ENCODE results near the gene DDX17. TPM values are rescaled to one million over a fixed set of nuclear protein-coding genes. Genes with fewer than 3 reads are reported as not detected.

Gene DDX17
- polyA plus RNA-seq, 1 donor (not counting 4 experiments of a cell fraction or from before 2014, with no cell fraction given) = 270 TPM

DNA sequence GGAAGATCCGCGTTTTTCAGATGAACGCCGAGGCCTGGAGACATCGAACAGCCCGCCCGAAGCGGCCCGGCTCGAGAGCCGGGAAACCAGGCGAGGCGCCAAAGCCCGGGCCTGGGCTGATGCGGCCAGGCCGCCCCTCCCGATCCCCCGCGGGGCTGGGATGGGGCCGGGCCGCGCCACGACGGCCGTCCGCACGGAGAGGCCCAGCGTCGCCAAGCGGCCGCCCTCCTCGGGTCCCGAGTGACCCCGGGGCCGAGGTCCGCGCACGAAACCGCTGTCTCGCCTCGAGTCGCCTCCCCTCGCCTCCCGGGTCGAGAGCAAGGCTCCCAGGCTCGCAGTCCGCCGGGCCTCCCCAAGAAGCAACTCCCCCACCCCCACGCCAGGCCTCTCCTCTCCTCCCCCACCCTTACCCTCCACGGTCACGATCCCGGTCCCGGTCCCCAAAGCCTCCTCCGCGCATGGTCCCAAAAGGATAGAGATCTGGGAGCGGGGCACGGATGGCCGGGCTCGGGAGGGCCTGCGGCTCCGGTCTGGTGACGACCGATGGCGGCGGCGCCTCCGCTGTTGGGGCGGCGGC, 482 bp downstream of the DDX17 start:
- peak overlapping the region; percentile 85 for H2AFZ ChIP-seq (ENCODE audit: control insufficient read depth, low read length)

DNA sequence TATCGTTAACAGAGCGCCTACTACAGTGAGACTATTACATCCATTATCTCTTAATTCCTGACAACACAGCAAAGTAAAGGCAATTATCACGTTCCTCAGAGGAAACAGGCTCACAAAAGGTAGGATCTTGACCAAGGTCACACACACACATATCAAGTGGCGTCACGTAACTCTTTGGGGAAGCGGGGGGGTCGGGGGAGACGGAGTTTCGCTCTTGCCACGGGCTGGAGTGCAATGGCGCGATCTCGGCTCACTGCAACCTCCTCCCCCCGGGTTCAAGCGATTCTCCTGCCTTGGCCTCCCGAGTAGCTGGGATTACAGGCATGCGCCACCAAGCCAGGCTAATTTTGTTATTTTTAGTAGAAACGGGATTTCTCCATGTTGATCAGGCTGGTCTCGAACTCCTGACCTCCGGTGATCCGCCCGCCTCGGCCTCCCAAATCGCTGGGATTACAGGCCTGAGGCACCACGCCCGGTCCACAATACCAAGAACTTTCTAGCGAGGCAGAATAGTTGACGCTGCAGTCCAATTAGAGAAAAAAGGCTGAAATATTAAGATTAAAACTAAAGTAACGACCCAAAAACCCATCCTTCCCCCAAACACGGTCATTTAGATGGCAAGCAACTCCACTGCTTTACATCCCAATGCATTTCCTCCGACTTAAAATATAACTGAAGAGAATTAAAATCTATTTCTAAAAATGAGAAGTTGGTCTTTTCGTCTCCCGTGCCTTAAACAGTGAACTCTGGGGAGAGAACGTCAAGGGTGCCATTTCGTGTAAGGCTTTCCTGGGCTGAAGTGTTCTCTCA, 1.2 kb downstream of the DDX17 start:
- Histone ChIP-seq H3K4me1 (ENCODE audit: control insufficient read depth, extremely low read depth, insufficient read depth, low read length) (peaks cover 21% of the 10 kb centered on the region), H3K27me3 (ENCODE audit: control insufficient read depth, extremely low read depth, insufficient read depth, low read length) (no peaks in the 10 kb centered on the region), H4K20me1 (ENCODE audit: control insufficient read depth, extremely low read depth, insufficient read depth, low read length) (peaks cover 33% of the 10 kb centered on the region), H3K9ac (ENCODE audit: control insufficient read depth, extremely low read depth, insufficient read depth, low read length) (peak overlapping the region; percentile 99), H3K36me3 (ENCODE audit: control insufficient read depth in 2 of 2, extremely low read depth in 1 of 2, insufficient read depth in 2 of 2, low read length in 2 of 2) (peaks cover 6 to 19% of the 10 kb centered on the region in 2 experiments), H3K9me3 (ENCODE audit: control insufficient read depth, low read depth, low read length) (no peaks in the 10 kb centered on the region), H3K9me1 (ENCODE audit: control insufficient read depth, extremely low read depth, insufficient read depth, low read length) (peaks cover 3% of the 10 kb centered on the region), H3K79me2 (ENCODE audit: control insufficient read depth, insufficient read depth, low read length) (peaks cover 58% of the 10 kb centered on the region), H3K27ac (ENCODE audit: control insufficient read depth, insufficient read depth, low read length) (peak overlapping the region; percentile 98), H3K4me3 (ENCODE audit: control insufficient read depth in 2 of 3, extremely low read depth in 1 of 3, insufficient read depth in 2 of 3, low read depth in 1 of 3, low read length in 3 of 3) (peak overlapping the region; percentile 87 to 92 (median 92)), H2AFZ (ENCODE audit: control insufficient read depth, low read length) (no peak overlapping the region), H3K4me2 (ENCODE audit: control insufficient read depth, extremely low read depth, insufficient read depth, low read depth, low read length) (peak overlapping the region; percentile 98)
- TF ChIP-seq, protein P1, sequence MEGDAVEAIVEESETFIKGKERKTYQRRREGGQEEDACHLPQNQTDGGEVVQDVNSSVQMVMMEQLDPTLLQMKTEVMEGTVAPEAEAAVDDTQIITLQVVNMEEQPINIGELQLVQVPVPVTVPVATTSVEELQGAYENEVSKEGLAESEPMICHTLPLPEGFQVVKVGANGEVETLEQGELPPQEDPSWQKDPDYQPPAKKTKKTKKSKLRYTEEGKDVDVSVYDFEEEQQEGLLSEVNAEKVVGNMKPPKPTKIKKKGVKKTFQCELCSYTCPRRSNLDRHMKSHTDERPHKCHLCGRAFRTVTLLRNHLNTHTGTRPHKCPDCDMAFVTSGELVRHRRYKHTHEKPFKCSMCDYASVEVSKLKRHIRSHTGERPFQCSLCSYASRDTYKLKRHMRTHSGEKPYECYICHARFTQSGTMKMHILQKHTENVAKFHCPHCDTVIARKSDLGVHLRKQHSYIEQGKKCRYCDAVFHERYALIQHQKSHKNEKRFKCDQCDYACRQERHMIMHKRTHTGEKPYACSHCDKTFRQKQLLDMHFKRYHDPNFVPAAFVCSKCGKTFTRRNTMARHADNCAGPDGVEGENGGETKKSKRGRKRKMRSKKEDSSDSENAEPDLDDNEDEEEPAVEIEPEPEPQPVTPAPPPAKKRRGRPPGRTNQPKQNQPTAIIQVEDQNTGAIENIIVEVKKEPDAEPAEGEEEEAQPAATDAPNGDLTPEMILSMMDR (optimal IDR thresholded peaks at IDR 0.05 in 1 of 3, IDR thresholded peaks at IDR 0.05 in 1 of 3, conservative IDR thresholded peaks at IDR 0.05 in 1 of 3; ENCODE audit: extremely low read depth in 1 of 3, insufficient read depth in 2 of 3, low read length in 3 of 3) = no peak
- no peak for TF ChIP-seq EZH2 (IDR thresholded peaks at IDR 0.05; ENCODE audit: low read length)
- DNase-seq (ENCODE audit: low read depth, low spot score) (no peak), FAIRE-seq (no peak)
- dilution Hi-C loops (cut with MboI; ENCODE audit: extremely low pct_ligation_motif_present, low sequenced_read_pairs) = no loop called here

More for the DNA sequence above, 482 bp downstream of the DDX17 start:
- no peaks in the 10 kb centered on the region for H3K27me3 ChIP-seq (ENCODE audit: control insufficient read depth, extremely low read depth, insufficient read depth, low read length)
- peaks cover 4 to 15% of the 10 kb centered on the region in 2 experiments for H3K36me3 ChIP-seq (ENCODE audit: control insufficient read depth in 2 of 2, extremely low read depth in 1 of 2, insufficient read depth in 2 of 2, low read length in 2 of 2)
- no peak for FAIRE-seq
- peak overlapping the region; percentile 98 for H3K27ac ChIP-seq (ENCODE audit: control insufficient read depth, insufficient read depth, low read length)
- DNase-seq (ENCODE audit: low read depth, low spot score) = no peak
- H4K20me1 ChIP-seq (ENCODE audit: control insufficient read depth, extremely low read depth, insufficient read depth, low read length) = peaks cover 30% of the 10 kb centered on the region
- dilution Hi-C loops (cut with MboI; ENCODE audit: extremely low pct_ligation_motif_present, low sequenced_read_pairs) = no loop called here
- no peak for TF ChIP-seq EZH2 (IDR thresholded peaks at IDR 0.05; ENCODE audit: low read length)
- TF ChIP-seq, protein P1 (optimal IDR thresholded peaks at IDR 0.05 in 1 of 3, IDR thresholded peaks at IDR 0.05 in 1 of 3, conservative IDR thresholded peaks at IDR 0.05 in 1 of 3; ENCODE audit: extremely low read depth in 1 of 3, insufficient read depth in 2 of 3, low read length in 3 of 3) = no peak
- peak overlapping the region; percentile 99 for H3K9ac ChIP-seq (ENCODE audit: control insufficient read depth, extremely low read depth, insufficient read depth, low read length)
- H3K4me2 ChIP-seq (ENCODE audit: control insufficient read depth, extremely low read depth, insufficient read depth, low read depth, low read length) = peak overlapping the region; percentile 98
- peak overlapping the region; percentile 87 to 92 (median 92) for H3K4me3 ChIP-seq (ENCODE audit: control insufficient read depth in 2 of 3, extremely low read depth in 1 of 3, insufficient read depth in 2 of 3, low read depth in 1 of 3, low read length in 3 of 3)
- peaks cover 3% of the 10 kb centered on the region for H3K9me1 ChIP-seq (ENCODE audit: control insufficient read depth, extremely low read depth, insufficient read depth, low read length)
- H3K9me3 ChIP-seq (ENCODE audit: control insufficient read depth, low read depth, low read length) = no peaks in the 10 kb centered on the region
- H3K79me2 ChIP-seq (ENCODE audit: control insufficient read depth, insufficient read depth, low read length) = peaks cover 53% of the 10 kb centered on the region
- peaks cover 21% of the 10 kb centered on the region for H3K4me1 ChIP-seq (ENCODE audit: control insufficient read depth, extremely low read depth, insufficient read depth, low read length)

Measured in keratinocyte (primary cell).